Measurements from ENCODE around the gene STING1. TPM values are rescaled to one million over a fixed set of nuclear protein-coding genes. Genes with fewer than 3 reads are reported as not detected.

The STING1 gene
- total and polyA plus RNA-seq, 2 of the 13 experiments (the other 11 are each of a cell fraction or from before 2014, with no cell fraction given) = 1.3 to 4.4 TPM

DNA sequence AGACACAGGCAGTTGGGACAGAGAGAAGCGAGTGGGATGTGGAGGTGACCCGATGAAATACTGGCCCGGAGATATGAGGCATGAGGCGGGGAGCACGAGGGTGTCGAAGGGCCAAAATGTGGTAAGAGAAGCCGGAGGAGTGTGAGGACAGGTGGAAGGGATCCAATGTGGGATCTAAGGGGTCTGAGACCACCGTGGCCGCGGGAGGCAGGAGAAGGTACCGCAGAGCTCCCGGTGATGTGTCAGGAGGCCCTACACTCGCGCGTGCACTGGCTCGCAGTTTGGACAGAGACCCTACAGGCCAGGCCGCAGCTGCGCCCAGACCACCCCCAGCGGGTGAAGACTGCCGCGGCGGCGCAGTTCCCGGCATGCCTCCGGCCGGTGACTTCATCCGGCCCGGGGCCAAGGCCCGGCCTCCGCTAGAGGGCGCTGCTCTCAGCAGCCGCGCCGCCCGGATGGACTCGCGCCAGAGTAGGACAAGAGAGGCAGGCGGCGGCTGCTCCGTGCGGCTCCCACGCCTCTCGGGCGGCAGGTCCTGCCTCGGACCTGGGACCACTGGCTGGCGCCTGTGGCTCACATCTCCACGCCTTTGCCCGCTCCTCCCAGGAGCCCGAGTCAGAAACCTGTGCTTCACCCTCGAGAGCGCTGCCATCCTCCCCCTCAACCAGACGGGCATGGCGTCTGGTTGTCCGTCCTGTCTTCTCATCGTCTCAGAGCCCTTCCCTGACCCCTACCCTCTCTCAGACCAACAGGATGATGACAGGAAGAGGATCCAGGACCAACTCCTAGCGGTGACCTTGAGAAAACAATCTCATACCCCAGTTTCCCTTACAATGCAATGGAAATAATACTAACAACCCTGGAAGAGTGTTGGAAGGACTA is 35.4 kb upstream of the STING1 start (continued):
- TF ChIP-seq CEBPB (IDR thresholded peaks at IDR 0.05; ENCODE audit: borderline replicate concordance, low read depth, low read length) (no peak), YY1 (IDR thresholded peaks at IDR 0.05; ENCODE audit: insufficient read depth, insufficient replicate concordance, low read depth, low read length) (peak; percentile 81), RFXANK (CRISPR knock-in tag; IDR thresholded peaks at IDR 0.05) (peak; percentile 44; the same call in 1 of the 2 replicates), ZC3H13 (CRISPR knock-in tag; IDR thresholded peaks at IDR 0.05) (peak; percentile 78; the same call in 1 of the 2 replicates), ZNF446 (CRISPR knock-in tag; IDR thresholded peaks at IDR 0.05) (no peak), ZNF615 (CRISPR knock-in tag; IDR thresholded peaks at IDR 0.05; ENCODE audit: borderline replicate concordance) (no peak), KLF13 (CRISPR knock-in tag; IDR thresholded peaks at IDR 0.05) (no peak), HDAC6 (IDR thresholded peaks at IDR 0.05; ENCODE audit: low read depth, low read length) (no peak), ZFP41 (CRISPR knock-in tag; IDR thresholded peaks at IDR 0.05; ENCODE audit: borderline replicate concordance) (no peak), ZNF781 (CRISPR knock-in tag; IDR thresholded peaks at IDR 0.05; ENCODE audit: borderline replicate concordance, not compliant biosample characterization) (peak; percentile 83), MED8 (CRISPR knock-in tag; IDR thresholded peaks at IDR 0.05; ENCODE audit: insufficient replicate concordance) (peak; percentile 85), FIP1L1 (IDR thresholded peaks at IDR 0.05; ENCODE audit: borderline replicate concordance, insufficient read depth, low read depth, low read length) (no peak), ZNF616 (CRISPR knock-in tag; IDR thresholded peaks at IDR 0.05; ENCODE audit: low read depth) (peak; percentile 71; the same call in 1 of the 2 replicates), CCAR2 (optimal IDR thresholded peaks at IDR 0.05; ENCODE audit: low read depth, low read length) (no peak), ZEB1 (IDR thresholded peaks at IDR 0.05; ENCODE audit: insufficient replicate concordance, low read depth) (no peak)
- TF ChIP-seq, protein P1, sequence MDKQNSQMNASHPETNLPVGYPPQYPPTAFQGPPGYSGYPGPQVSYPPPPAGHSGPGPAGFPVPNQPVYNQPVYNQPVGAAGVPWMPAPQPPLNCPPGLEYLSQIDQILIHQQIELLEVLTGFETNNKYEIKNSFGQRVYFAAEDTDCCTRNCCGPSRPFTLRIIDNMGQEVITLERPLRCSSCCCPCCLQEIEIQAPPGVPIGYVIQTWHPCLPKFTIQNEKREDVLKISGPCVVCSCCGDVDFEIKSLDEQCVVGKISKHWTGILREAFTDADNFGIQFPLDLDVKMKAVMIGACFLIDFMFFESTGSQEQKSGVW (CRISPR knock-in tag; IDR thresholded peaks at IDR 0.05; ENCODE audit: borderline replicate concordance) = peak; percentile 90; the same call in 1 of the 2 replicates
- TF ChIP-seq, protein P2, sequence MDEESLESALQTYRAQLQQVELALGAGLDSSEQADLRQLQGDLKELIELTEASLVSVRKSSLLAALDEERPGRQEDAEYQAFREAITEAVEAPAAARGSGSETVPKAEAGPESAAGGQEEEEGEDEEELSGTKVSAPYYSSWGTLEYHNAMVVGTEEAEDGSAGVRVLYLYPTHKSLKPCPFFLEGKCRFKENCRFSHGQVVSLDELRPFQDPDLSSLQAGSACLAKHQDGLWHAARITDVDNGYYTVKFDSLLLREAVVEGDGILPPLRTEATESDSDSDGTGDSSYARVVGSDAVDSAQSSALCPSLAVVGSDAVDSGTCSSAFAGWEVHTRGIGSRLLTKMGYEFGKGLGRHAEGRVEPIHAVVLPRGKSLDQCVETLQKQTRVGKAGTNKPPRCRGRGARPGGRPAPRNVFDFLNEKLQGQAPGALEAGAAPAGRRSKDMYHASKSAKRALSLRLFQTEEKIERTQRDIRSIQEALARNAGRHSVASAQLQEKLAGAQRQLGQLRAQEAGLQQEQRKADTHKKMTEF (CRISPR knock-in tag; IDR thresholded peaks at IDR 0.05) = peak; percentile 99
- TF ChIP-seq, protein P3, sequence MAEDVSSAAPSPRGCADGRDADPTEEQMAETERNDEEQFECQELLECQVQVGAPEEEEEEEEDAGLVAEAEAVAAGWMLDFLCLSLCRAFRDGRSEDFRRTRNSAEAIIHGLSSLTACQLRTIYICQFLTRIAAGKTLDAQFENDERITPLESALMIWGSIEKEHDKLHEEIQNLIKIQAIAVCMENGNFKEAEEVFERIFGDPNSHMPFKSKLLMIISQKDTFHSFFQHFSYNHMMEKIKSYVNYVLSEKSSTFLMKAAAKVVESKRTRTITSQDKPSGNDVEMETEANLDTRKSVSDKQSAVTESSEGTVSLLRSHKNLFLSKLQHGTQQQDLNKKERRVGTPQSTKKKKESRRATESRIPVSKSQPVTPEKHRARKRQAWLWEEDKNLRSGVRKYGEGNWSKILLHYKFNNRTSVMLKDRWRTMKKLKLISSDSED (CRISPR knock-in tag; IDR thresholded peaks at IDR 0.05) = no peak
- TF ChIP-seq, protein P4, sequence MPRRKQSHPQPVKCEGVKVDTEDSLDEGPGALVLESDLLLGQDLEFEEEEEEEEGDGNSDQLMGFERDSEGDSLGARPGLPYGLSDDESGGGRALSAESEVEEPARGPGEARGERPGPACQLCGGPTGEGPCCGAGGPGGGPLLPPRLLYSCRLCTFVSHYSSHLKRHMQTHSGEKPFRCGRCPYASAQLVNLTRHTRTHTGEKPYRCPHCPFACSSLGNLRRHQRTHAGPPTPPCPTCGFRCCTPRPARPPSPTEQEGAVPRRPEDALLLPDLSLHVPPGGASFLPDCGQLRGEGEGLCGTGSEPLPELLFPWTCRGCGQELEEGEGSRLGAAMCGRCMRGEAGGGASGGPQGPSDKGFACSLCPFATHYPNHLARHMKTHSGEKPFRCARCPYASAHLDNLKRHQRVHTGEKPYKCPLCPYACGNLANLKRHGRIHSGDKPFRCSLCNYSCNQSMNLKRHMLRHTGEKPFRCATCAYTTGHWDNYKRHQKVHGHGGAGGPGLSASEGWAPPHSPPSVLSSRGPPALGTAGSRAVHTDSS (CRISPR knock-in tag; conservative IDR thresholded peaks at IDR 0.05) = no peak
- TF ChIP-seq, protein P5, sequence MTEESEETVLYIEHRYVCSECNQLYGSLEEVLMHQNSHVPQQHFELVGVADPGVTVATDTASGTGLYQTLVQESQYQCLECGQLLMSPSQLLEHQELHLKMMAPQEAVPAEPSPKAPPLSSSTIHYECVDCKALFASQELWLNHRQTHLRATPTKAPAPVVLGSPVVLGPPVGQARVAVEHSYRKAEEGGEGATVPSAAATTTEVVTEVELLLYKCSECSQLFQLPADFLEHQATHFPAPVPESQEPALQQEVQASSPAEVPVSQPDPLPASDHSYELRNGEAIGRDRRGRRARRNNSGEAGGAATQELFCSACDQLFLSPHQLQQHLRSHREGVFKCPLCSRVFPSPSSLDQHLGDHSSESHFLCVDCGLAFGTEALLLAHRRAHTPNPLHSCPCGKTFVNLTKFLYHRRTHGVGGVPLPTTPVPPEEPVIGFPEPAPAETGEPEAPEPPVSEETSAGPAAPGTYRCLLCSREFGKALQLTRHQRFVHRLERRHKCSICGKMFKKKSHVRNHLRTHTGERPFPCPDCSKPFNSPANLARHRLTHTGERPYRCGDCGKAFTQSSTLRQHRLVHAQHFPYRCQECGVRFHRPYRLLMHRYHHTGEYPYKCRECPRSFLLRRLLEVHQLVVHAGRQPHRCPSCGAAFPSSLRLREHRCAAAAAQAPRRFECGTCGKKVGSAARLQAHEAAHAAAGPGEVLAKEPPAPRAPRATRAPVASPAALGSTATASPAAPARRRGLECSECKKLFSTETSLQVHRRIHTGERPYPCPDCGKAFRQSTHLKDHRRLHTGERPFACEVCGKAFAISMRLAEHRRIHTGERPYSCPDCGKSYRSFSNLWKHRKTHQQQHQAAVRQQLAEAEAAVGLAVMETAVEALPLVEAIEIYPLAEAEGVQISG (CRISPR knock-in tag; IDR thresholded peaks at IDR 0.05) = peak; percentile 86

All from HepG2 (cell line).